CD4-positive, alpha-beta T cell treated with Interleukin-4 for 1 hour (primary cell): ENCODE results near the gene OR4B1.
A peak's percentile ranks its signal among the peaks of the same experiment; 100 is the strongest.
"Not testable (repeated sequence)": the region's sequence is repeated elsewhere in the genome, so short reads cannot be mapped to it uniquely, and the experiment has no call there.

Experiments
- DNase-seq, 2 donors: peaks; one replicate each; pipeline ENCODE4 v3.0.0-alpha.2; 2020 to 2022

OR4B1 gene, protein sequence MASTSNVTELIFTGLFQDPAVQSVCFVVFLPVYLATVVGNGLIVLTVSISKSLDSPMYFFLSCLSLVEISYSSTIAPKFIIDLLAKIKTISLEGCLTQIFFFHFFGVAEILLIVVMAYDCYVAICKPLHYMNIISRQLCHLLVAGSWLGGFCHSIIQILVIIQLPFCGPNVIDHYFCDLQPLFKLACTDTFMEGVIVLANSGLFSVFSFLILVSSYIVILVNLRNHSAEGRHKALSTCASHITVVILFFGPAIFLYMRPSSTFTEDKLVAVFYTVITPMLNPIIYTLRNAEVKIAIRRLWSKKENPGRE

DNA sequence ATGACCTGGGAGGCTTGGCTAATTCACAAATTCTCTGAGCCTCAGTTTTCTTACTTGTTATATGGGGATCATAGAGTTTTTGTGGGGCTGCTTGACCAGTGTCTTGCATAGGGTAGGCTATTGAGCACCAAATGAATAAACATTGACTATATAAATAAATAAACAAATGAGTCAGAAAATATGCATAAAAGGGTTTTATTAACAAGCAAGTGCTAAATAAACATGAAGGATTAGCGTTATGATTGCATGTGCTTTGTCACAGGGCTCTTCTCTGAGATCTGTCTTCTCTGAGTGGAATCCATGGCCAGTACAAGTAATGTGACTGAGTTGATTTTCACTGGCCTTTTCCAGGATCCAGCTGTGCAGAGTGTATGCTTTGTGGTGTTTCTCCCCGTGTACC, at the start of gene OR4B1:
OR4B1 (plus strand) TSS at position 301 of the 400 bp plus-strand sequence; CDS start at position 301, 0 bp downstream.
- no peak for DNase-seq

DNA sequence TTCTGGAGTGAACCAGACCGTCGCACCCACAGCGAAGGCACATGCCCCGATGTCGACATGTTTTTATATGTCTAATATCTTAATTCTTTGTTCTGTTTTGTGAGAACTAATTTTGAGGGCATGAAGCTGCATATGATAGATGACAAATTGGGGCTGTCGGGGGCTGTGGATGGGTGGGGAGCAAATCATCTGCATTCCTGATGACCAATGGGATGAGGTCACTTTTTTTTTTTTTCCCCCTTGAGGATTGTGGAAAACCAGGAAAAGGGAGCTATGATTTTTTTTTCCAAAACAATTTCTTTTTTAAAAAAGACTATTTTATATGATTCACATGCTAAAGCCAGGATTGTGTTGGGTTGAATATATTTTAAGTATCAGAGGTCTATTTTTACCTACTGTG, 49.2 kb upstream of the OR4B1 start:
- DNase-seq = no peak

DNA sequence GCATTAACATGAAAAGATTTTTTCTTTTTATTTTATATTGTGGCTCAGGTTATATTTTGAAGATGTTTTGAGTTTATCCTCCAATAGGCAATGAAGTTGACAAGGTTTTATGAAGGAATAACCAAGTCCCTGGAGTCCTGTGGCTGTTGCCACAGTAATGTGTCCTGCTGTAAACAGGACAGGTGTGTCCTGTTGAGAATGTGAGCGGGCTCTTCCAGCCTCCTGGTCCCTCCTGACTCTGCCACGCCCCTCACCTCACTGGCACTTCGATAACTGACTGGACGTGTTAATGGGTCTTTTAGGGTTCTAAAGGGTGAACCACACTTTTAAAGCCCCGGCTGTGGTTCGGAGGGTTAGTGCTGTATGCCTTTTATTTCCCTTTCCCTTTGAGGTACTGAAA, 47.8 kb upstream of the OR4B1 start:
- DNase-seq = no peak

DNA sequence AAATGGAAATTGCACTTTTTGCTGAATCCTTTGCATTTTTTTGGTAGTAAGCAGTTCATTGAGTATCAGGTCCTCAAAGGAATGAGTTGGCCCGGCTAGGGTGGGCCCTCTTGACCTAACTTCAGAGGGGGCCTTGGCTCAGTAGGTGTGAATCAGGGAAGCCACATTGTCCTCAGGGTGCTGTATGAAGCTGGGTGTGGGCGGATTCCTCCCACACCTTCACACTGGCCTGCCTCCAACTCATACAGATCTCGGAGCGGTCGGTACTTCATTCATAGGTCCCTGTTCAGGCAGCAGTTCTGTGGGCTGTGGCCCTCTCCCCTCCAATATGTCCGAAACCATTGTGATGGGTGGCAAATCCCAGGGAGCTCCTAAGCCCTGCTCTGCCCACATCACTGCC, 47.4 kb upstream of the OR4B1 start:
- DNase-seq = no peak

DNA sequence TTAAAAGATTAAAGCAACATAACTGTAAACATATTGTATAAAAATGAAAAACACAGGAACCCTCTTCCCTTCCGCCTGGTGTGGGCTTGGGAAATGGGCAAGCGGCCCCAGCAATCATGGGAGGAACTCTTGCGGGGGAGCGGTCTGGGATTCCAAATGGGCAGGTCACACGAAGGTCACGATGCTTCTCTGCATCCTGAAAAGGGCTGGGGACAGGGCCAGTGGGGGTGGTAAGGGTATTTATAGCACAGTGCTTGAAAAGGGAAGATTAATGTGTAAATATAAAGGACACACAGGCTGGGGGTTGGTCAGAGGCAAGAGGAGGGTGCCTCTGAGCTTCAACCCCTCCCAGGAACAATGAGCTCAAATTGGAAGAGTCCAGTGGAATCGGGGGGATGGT, 46.9 kb upstream of the OR4B1 start:
- DNase-seq = no peak

DNA sequence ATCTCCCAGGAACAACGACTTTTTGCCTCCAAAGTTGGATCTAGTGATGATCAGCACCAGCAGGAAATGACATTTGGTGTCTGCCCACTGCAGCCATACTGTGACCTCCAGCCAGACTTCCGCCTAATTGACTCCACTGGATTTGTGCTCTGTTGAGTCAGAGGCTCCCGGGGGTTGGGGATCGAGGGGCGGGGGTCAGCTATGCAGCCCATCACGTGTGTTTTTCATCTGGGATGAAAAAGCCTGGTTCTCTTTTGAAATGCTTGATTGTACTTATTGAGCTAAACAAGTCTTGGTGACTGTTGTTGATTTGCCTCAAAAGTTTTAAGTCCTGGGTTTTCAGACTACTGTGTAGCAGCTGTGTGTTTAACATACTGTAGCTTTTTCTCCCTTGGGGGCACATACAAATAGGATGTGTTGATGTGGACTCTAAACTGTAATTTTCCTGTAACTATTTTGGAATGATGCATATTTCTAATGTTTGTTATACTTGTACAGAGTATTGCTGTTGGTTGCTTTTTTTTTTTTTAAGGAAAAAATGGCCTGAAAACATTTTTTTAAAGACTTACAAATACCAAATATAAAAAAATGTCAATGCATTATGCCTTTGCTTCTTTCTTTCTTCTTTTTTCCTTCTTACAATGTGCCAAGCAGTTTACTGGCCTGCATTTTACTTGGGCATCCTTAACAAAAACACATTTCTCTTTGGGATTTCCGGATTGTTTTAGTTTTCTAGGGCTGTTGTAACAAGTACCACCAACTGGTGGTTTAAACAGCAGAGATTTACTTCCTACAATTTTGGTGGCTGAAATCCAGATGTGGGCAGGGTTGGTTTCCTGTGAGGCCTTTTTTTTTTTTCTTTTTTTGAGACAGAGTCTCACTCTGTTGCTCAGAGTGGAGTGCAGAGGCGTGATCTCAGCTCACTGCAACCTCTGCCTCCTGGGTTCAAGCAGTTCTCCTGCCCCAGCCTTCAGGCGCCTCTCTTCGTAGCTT, 46.1 kb upstream of the OR4B1 start:
- no peak for DNase-seq

DNA sequence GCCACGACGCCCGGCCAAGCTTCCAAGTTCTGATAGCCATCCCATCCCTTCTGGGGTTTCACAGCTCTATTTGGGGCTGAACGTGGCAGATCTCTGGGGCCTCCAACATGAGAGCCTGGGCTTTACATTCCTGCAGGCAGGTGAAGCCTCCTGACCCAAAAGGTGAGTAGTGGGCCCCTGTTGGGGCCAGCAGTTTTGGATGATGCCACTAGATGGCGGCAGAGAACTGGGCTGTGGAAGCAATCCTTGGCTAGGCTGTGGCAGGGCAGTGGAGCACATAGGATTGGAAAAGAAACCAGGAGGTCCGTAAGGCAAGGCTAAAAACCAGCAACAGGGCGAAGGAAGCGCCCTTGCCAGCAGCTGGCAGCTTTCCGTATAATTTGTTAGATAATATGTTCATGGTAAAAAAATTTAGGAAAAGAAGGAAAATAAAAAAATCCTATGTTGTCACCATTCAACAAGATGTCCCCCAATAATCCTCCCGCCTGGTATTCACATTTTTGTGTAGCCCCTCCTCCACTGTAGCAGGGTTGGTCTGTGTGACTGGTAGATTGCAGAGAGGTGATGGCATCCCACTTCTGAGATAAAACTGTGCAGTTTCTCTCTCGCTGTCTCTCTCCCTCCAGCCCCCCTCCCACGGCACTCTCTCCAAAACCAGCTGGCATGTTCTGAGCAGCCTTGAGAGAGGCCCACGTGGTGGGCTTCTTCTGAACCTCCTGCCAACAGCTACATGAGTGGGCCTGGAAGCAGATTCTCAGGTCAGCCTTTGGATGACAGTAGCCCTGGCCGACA, 43.6 kb upstream of the OR4B1 start:
- DNase-seq = peak; percentile 56 to 58

DNA sequence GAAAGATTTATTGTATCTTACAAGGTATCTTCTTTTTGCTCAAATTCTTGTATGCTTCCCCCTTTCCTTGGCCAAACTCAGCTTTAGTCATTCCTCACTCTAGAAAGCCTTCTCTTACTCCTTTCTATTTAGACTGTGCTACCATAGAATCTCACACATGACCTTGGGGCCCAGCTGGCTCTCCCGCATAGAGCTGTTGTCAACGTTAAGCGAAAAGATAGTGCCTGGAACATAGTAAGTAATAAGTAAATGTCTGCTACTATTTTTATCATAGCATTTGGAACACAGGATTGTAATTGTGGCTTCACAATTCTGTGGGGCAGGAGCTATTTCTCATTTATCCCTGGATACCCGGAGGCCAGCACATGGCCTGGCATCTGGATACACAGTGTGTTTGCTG, 38.9 kb upstream of the OR4B1 start:
- no peak for DNase-seq

DNA sequence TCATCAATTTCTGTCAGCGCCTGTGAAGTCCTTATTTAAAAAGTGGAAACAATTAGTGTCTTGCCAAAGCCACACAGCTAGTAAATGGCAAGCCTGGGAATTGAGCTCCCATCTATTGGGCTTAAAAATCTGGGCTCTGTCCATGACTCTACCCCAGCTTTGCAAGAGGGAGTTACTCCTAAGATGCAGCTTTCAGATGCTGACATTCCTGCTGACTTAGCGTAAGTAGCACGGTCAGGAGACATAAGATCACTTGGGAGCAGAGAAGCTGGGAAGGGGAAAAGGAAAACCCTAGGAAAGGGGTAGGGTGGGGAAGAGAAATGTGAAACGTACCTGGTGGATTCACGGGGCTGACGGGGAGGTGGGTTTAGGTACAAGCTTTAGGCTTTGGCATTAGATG, 36.0 kb upstream of the OR4B1 start:
- no peak for DNase-seq

DNA sequence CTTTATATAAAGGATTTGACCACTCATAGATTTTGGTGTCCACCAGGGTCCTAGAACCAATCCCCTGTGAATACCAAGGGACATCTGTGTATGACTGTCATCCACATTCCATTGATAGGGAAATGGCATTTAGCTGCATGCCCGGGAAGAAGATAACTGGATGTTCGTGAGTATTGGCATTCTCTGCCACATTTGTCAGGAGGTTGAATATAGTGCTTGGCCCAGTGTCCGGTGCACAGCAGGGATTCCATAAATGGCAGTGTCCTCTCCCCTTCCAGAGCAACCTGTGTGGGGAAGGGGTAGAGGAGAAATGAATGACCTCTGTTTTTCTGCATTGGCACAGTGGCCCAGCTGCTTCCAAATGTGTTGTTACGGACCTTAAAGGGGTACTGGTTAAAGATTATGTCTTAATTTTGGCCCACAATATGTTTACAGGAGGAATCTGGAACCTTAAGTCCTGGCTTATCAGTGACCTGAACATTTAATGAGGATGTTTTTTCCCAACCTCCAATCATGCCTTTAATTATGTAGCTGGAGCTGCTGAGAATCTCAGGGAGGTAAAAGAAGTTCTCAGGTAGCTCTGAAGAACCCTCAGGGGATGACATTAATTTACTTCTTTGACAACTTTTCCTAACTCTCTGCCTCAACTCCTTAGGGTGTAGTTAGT, 33.6 kb upstream of the OR4B1 start:
- no peak for DNase-seq

DNA sequence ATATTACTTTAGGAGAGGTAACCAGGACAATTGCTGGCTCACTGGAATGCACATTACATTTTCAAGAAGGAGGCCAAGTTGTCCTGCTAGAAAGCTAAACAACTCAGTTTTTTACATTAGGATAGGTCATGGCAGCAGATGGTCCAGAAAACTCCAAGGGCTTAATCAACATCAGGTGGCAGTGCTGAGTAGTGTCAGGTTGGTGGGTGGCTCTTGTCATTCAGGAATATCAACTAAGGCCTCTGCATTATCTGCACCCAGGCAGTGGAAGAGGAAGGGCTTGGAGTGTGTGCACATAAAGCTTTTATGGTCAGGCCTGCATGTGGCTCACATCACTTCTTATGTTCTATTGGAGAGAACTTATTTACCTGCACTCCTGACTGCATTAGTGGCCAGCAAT, 32.2 kb upstream of the OR4B1 start:
- no peak for DNase-seq

DNA sequence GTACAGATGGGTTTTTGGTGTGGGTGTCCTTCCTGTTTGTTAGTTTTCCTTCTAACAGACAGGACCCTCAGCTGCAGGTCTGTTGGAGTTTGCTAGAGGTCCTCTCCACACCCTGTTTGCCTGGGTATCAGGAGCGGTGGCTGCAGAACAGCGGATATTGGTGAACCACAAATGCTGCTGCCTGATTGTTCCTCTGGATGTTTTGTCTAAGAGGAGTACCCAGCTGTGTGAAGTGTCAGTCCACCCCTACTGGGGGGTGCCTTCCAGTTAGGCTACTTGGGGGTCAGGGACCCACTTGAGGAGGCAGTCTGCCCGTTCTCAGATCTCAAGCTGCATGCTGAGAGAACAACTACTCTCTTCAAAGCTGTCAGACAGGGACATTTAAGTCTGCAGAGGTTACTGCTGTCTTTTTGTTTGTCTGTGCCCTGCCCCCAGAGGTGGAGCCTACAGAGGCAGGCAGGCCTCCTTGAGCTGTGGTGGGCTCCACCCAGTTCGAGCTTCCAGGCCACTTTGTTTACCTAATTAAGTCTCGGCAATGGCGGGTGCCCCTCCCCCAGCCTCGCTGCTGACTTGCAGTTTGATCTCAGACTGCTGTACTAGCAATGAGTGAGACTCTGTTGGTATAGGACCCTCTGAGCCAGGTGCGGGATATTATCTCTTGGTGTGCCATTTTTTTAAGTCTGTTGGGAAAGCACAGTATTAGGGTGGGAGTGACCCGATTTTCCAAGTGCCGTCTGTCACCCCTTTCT, 25.5 kb upstream of the OR4B1 start:
- peak; percentile 19 to 30 for DNase-seq

DNA sequence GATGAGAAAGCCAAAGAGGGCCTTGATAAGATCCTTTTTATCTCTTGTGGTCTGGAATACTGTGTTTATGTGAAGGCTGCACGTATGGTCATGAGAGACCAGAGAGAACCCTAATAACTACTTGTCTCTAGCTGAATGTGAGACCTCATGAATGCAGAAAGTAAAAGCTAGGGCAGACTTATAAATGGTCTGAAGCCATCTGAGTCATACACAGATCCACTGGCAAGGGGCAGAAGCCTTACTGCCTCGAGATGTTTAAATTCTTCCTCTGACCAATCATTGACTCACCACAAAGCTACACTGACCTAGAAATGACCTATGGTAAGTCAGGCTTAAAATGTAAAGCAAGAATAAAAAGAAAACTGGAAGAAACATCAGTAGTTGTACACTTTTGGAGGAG, 22.7 kb upstream of the OR4B1 start:
- DNase-seq = no peak

DNA sequence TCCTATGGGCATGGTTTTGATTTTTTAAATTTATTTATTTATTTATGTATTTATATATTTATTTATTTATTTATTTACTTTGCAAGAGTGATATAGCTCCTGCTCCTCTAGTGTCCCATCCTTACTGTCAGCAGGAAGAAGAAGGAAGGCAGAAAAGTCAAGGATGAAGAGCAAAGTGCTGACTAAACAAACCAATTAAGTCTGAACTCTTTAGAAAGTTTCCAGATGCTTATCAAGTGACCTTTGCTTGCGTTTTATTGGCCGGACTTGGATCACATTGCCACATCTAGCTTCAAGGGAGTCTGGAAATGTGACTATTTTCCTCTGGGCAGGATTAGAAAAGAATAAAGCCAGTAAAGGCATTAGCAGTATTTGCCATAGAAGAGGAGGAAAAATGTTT, 8.7 kb upstream of the OR4B1 start:
- DNase-seq = no peak

DNA sequence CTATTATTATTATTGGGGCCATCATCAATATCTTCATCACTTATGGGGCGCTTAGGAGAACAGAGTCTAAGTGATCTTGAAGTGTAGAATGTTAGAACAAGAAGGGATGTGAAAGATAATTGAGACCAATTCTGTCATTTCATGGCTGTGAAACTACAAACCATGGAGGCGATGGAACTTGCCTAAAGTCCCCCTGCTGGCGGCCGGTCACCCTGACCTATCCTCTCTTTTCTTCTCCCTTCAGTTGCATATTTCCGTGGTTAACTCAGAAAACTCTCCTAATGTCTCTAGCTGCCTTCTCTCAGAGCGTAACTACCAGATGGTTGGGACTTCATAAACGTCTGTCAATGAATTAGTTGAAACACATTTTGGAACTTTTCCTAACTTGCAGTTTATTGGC, 6.6 kb upstream of the OR4B1 start:
- DNase-seq = no peak

DNA sequence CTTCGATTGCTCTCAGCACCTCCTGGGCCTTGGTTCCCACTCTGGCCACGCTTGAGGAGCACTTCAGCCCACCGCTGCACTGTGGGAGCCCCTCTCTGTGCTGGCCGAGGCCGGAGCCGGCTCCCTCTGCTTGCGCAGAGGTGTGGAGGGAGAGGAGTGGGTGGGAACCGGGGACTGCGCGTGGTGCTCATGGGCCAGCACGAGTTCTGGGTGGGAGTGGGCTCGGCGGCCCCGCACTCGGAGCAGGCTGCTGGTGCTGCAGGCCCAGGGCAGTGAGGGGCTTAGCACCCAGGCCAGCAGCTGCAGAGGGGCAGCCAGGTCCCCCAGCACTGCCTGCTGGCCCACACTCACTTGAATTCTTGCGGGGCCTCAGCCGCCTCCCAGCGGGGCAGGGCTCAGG, 12.2 kb downstream of the OR4B1 start:
- DNase-seq = no peak

DNA sequence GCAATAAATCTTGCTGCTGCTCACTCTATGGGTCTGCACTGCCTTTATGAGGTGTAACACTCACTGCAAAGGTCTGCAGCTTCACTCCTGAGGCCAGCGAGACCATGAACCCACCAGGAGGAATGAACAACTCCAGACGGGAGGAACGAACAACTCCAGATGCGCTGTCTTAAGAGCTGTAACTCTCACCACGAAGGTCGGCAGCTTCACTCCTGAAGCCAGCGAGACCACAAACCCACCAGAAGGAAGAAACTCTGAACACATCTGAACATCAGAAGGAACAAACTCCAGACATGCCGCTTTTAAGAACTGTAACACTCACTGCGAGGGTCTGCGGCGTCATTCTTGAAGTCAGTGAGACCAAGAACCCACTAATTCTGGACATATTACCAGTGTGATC, 13.4 kb downstream of the OR4B1 start:
- DNase-seq = not testable (repeated sequence)

DNA sequence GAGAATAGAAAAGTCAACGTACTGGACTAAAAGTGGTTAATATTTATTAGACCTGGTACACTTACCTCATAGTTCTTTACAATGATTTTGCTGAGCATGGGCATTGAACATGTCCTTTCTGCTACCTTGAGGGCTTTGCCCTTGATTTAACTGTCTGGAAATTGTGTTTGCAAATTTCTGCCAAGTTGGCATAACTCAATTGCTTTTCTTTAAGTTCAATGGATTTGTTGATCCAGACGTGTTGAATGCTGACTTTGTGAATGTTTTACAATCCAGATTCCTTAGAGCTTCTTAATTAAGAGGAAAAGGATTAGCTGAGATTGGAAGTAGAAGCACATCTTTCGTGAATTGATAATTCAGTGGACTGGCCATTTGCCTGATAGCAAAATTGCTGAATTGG, 21.1 kb downstream of the OR4B1 start:
- no peak for DNase-seq

DNA sequence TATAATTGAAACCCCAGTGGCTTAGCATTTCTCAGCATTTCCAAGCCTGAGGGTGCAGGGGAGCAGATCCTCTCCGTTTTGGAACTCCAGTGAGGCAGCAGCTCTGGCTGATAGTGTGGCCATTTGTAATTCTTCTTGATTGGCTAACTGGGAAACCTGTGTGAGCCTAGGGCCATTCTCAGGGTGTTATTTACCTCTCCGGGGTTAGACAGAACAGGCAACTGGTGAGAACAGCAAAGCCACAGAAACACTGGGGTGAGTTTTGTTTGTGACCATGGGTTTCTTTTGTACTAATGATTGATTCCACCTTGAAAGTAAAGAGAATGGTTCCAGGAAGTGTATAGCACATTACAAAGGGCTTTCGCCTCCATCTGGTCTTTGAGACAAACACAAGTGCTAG, 25.9 kb downstream of the OR4B1 start:
- no peak for DNase-seq

DNA sequence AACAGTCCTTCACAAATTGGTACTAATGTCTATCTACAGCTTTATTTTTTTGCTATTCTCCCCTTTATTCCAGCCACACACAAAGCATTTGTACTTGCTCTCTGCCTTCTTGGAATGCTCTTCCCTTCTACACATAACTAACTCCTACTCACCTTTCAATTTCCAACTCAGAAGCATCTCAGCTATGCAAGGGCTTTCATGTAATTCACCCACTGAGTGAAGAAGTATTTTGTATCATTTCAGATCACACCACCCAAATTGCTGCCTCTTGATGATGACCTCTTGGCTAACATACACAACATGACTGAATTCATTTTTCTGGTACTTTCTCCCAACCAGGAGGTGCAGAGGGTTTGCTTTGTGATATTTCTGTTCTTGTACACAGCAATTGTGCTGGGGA, 28.2 kb downstream of the OR4B1 start, which contains the start of gene OR4X2:
OR4X2 (plus strand) TSS at position 301 of the 400 bp plus-strand sequence; CDS start at position 301, 0 bp downstream.
- DNase-seq = no peak

DNA sequence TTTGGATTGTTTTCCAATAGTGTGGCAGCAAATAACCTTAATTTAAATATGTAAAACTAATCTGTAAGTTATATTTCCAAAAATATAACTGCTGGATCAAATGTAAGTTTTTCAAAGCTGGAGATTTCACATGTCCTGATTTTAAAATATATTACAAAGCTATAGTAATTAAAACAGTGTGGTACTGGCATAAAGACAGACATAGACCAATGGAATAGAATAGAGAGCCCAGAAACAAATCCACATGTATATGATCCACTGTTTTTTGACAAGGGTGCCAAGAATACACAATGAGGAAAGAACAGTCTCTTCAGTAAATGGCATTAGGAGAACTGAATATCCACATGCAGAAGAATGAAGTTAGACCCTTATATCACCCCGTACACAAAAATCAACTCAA, 32.3 kb downstream of the OR4B1 start:
- DNase-seq = no peak

DNA sequence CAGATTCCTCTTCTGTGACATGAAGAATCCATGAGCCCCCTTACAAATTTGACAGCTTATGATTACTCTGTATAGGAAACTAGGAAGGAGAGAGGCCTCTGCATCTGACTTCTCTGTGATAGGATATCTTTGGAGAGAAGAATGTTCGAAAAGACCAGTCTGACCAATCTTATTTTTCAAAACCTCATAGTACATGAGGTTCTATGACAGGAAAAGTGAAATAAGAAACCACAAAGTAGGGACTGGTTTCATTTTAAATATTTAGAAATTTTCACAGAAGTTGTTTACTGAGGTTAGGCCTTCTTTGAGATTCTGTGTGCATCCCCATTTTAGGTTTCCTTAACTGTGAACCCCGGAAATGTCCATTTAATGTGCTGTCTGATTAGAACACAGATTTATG, 45.0 kb downstream of the OR4B1 start:
- DNase-seq = no peak
